ENCODE data around the gene UBE3B. TPM values are rescaled to one million over a fixed set of nuclear protein-coding genes. Genes with fewer than 3 reads are reported as not detected.

The UBE3B gene
- total RNA-seq, 1 experiment from 2014 or later, result 25.7 TPM

- H2AFZ ChIP-seq (ENCODE audit: low read length), result no peak overlapping the region
- no peak for TF ChIP-seq CTCF (conservative IDR thresholded peaks at IDR 0.05; ENCODE audit: low read depth, low read length)
- no peak for TF ChIP-seq EZH2 (IDR thresholded peaks at IDR 0.05; ENCODE audit: low read length, unreplicated experiment)
- TF ChIP-seq EZH2phosphoT487 (IDR thresholded peaks at IDR 0.05; ENCODE audit: borderline replicate concordance, low read length), result no peak
- H3K9me3 ChIP-seq (ENCODE audit: low read length), result no peaks in the 10 kb centered on the region
- no peak overlapping the region for H3K4me2 ChIP-seq (ENCODE audit: low read length)
- no peaks in the 10 kb centered on the region for H3K4me1 ChIP-seq (ENCODE audit: insufficient read depth, low read length)
- ChIA-PET POLR2A (ENCODE audit: unreplicated experiment) (no interaction called here), CTCF (interaction anchor here (1.1 to 1.7 kb wide), 2 partner anchors 60 to 65 kb away, joined by 4 to 8 read pairs; no protein-coding TSS in a partner anchor)
- no peak overlapping the region for H3K27ac ChIP-seq (ENCODE audit: low read length)
- H3K36me3 ChIP-seq (ENCODE audit: low read depth, low read length), result peaks cover 45% of the 10 kb centered on the region
- no peak overlapping the region for H3K9ac ChIP-seq (ENCODE audit: low read length)
- no peaks in the 10 kb centered on the region for H3K27me3 ChIP-seq (ENCODE audit: low read length)
- no peak overlapping the region for H3K4me3 ChIP-seq (ENCODE audit: low read length)
- H3K79me2 ChIP-seq (ENCODE audit: low read length), result no peaks in the 10 kb centered on the region
- H4K20me1 ChIP-seq (ENCODE audit: low read length), result no peaks in the 10 kb centered on the region
- intact Hi-C loops (cut with micrococcal nuclease), result loop anchor here (5.0 kb wide), 1 partner anchor 61 kb away; no protein-coding TSS in a partner anchor
- no TSS peak for BruUV-seq (replicated peaks)
- no peaks in the 10 kb centered on the region for H3K9me2 ChIP-seq (replicated peaks; ENCODE audit: low read length)
- DNase-seq (no peak), ATAC-seq (no peak)
- no peaks in the 10 kb centered on the region for H3F3A ChIP-seq (ENCODE audit: low read length, unreplicated experiment)
These were observed 15.7 kb downstream of the UBE3B start for GRCh38 chr12:109493090-109493489.

- ChIA-PET POLR2A (ENCODE audit: unreplicated experiment) (no interaction called here), CTCF (interaction anchor here (0.6 to 1.7 kb wide), 3 partner anchors 61 to 569 kb away, joined by 3 to 8 read pairs (median 4); no protein-coding TSS in a partner anchor)
- DNase-seq (no peak), ATAC-seq (no peak; the same call in 1 of the 2 replicates)
- intact Hi-C loops (cut with micrococcal nuclease), result loop anchor here (5.0 kb wide), 1 partner anchor 62 kb away; no protein-coding TSS in a partner anchor
- no TSS peak for BruUV-seq (replicated peaks)
- Histone ChIP-seq H3K4me2 (ENCODE audit: low read length) (no peak overlapping the region), H3K9me2 (replicated peaks; ENCODE audit: low read length) (no peaks in the 10 kb centered on the region), H3K4me3 (ENCODE audit: low read length) (no peak overlapping the region), H3F3A (ENCODE audit: low read length, unreplicated experiment) (no peaks in the 10 kb centered on the region), H3K36me3 (ENCODE audit: low read depth, low read length) (peaks cover 45% of the 10 kb centered on the region), H3K9me3 (ENCODE audit: low read length) (no peaks in the 10 kb centered on the region), H2AFZ (ENCODE audit: low read length) (no peak overlapping the region), H3K27me3 (ENCODE audit: low read length) (no peaks in the 10 kb centered on the region), H3K27ac (ENCODE audit: low read length) (no peak overlapping the region), H3K4me1 (ENCODE audit: insufficient read depth, low read length) (no peaks in the 10 kb centered on the region), H4K20me1 (ENCODE audit: low read length) (no peaks in the 10 kb centered on the region), H3K9ac (ENCODE audit: low read length) (no peak overlapping the region), H3K79me2 (ENCODE audit: low read length) (no peaks in the 10 kb centered on the region)
- TF ChIP-seq CTCF (conservative IDR thresholded peaks at IDR 0.05; ENCODE audit: low read depth, low read length), result no peak
- TF ChIP-seq EZH2 (IDR thresholded peaks at IDR 0.05; ENCODE audit: low read length, unreplicated experiment), result no peak
- TF ChIP-seq EZH2phosphoT487 (IDR thresholded peaks at IDR 0.05; ENCODE audit: borderline replicate concordance, low read length), result no peak
These were observed 16.5 kb downstream of the UBE3B start for GRCh38 chr12:109493938-109494337.

- H3K4me1 ChIP-seq (ENCODE audit: insufficient read depth, low read length), result no peaks in the 10 kb centered on the region
- no TSS peak for BruUV-seq (replicated peaks)
- intact Hi-C loops (cut with micrococcal nuclease), result loop anchor here (5.0 kb wide), 1 partner anchor 62 kb away; no protein-coding TSS in a partner anchor
- ChIA-PET POLR2A (ENCODE audit: unreplicated experiment) (no interaction called here), CTCF (interaction anchor here (0.6 to 1.7 kb wide), 3 partner anchors 9 to 66 kb away, joined by 3 to 8 read pairs (median 3); no protein-coding TSS in a partner anchor)
- no peak overlapping the region for H3K27ac ChIP-seq (ENCODE audit: low read length)
- H3K9me2 ChIP-seq (replicated peaks; ENCODE audit: low read length), result no peaks in the 10 kb centered on the region
- no peaks in the 10 kb centered on the region for H4K20me1 ChIP-seq (ENCODE audit: low read length)
- H3K9me3 ChIP-seq (ENCODE audit: low read length), result no peaks in the 10 kb centered on the region
- no peak overlapping the region for H3K4me2 ChIP-seq (ENCODE audit: low read length)
- peak; percentile 93 for ATAC-seq
- peaks cover 44% of the 10 kb centered on the region for H3K36me3 ChIP-seq (ENCODE audit: low read depth, low read length)
- TF ChIP-seq EZH2phosphoT487 (IDR thresholded peaks at IDR 0.05; ENCODE audit: borderline replicate concordance, low read length), result no peak
- TF ChIP-seq EZH2 (IDR thresholded peaks at IDR 0.05; ENCODE audit: low read length, unreplicated experiment), result no peak
- TF ChIP-seq CTCF (conservative IDR thresholded peaks at IDR 0.05; ENCODE audit: low read depth, low read length), result no peak
- DNase-seq, result peak; percentile 56
- no peak overlapping the region for H3K9ac ChIP-seq (ENCODE audit: low read length)
- H3K27me3 ChIP-seq (ENCODE audit: low read length), result no peaks in the 10 kb centered on the region
- no peaks in the 10 kb centered on the region for H3F3A ChIP-seq (ENCODE audit: low read length, unreplicated experiment)
- H2AFZ ChIP-seq (ENCODE audit: low read length), result no peak overlapping the region
- no peaks in the 10 kb centered on the region for H3K79me2 ChIP-seq (ENCODE audit: low read length)
- no peak overlapping the region for H3K4me3 ChIP-seq (ENCODE audit: low read length)
These were observed 17.0 kb downstream of the UBE3B start for GRCh38 chr12:109494348-109494881.

All from PC-3 (cell line).